Measurements from ENCODE around the gene PEAK3.

PEAK3 gene

DNA sequence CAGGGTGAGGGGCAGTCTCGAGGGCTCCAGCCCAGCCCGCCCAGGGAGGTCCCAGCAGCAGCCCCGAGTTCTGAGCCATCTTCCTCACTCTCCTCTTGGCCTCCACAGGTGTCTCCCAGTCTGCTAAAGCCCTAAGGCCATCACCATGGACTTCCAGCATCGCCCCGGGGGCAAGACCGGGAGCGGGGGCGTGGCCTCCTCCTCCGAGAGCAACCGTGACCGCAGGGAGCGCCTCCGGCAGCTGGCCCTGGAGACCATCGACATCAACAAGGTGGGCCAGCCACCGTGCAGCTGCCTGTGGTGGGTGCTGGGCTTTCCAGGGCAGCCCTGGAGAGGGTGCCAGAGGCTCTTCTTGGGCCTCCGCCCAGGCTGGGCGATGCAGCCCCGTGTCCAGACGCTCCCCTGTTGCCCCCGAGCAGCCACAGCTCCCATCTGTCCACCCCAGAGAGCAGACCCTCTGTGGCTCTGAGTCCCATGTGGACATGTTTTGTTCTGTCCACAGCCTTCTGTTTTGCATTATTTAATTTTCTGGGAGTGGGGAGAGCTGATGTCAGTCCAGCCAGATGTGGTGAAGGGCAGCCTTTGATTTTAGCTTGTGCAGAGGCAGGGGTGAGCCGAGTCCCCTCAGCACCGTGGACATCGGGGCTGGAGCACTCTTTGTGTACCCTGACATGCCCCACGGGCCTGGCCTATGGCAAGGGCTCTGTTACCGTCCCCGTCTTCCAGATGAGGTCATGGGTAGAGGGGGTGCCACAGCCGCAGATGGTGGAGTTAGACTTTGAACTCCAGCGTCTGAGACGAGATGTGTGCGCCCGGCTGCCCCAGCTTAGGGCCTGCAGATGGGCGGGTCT is 38.5 kb downstream of the PEAK3 start:
- Histone ChIP-seq H3K27ac (no peak overlapping the region), H3K4me3 (no peak overlapping the region)
- no peak for DNase-seq (ENCODE audit: low spot score)
- TF ChIP-seq, protein P1, sequence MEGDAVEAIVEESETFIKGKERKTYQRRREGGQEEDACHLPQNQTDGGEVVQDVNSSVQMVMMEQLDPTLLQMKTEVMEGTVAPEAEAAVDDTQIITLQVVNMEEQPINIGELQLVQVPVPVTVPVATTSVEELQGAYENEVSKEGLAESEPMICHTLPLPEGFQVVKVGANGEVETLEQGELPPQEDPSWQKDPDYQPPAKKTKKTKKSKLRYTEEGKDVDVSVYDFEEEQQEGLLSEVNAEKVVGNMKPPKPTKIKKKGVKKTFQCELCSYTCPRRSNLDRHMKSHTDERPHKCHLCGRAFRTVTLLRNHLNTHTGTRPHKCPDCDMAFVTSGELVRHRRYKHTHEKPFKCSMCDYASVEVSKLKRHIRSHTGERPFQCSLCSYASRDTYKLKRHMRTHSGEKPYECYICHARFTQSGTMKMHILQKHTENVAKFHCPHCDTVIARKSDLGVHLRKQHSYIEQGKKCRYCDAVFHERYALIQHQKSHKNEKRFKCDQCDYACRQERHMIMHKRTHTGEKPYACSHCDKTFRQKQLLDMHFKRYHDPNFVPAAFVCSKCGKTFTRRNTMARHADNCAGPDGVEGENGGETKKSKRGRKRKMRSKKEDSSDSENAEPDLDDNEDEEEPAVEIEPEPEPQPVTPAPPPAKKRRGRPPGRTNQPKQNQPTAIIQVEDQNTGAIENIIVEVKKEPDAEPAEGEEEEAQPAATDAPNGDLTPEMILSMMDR (IDR thresholded peaks at IDR 0.05): no peak

- H3K4me3 ChIP-seq: no peak overlapping the region
- DNase-seq (ENCODE audit: low spot score): no peak
- H3K27ac ChIP-seq: no peak overlapping the region
- TF ChIP-seq, protein P1 (IDR thresholded peaks at IDR 0.05): no peak
Observed at GRCh38 chr19:2242816-2243215, 39.2 kb downstream of the PEAK3 start.

DNA sequence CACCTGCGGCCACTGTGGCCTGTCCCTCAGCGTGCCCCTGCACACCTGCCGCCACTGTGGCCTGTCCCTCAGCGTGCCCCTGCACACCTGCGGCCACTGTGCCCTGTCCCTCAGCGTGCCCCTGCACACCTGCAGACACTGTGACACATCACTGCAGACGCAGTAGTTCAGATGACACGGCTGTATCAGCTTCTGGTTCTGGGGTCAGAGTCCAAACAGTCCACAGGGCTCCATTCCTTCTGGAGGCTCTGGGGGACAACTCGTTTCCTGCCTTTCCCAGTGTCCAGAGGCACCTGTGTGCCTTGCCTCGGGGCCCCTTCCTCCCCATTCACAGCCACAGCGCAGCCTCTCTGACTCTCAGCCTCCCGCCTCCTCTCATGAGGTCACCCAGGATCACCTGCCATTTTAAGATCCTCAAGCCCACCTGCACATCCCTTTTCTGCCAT is 39.9 kb downstream of the PEAK3 start:
- TF ChIP-seq, protein P1 (IDR thresholded peaks at IDR 0.05): no peak
- DNase-seq (ENCODE audit: low spot score): no peak
- peak overlapping the region in 1 of 2 donors; percentile 70 for H3K27ac ChIP-seq
- no peak overlapping the region for H3K4me3 ChIP-seq

GRCh38 chr19:2240881-2241760 is 40.9 kb downstream of the PEAK3 start:
- H3K27ac ChIP-seq: peak overlapping the region; percentile 9 to 70
- no peak for DNase-seq (ENCODE audit: low spot score)
- H3K4me3 ChIP-seq: peak overlapping the region; percentile 60
- TF ChIP-seq, protein P1 (IDR thresholded peaks at IDR 0.05): no peak

GRCh38 chr19:2239771-2240770 is 41.9 kb downstream of the PEAK3 start:
- TF ChIP-seq, protein P1 (IDR thresholded peaks at IDR 0.05): no peak
- no peak for DNase-seq (ENCODE audit: low spot score)
- Histone ChIP-seq H3K27ac (peak overlapping the region; percentile 70 to 74), H3K4me3 (peak overlapping the region; percentile 60)

DNA sequence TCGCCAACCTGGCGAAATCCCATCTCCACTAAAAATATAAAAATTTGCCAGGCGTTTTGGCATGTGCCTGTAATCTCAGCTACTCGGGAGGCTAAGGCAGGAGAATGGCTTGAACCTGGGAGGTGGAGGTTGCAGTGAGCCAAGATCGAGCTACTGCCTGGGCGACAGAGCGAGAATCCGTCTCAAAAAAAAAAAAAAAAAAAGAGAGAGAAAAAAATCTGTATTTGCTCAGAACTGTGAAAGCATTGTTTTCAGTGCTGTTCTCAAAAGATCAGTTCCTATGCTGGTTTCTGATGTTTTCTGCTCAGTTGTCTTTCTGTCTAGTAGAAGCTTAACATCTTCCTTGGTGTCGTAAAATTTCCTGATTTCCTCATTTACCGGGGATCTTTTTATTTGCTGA is 42.8 kb downstream of the PEAK3 start:
- TF ChIP-seq, protein P1 (IDR thresholded peaks at IDR 0.05): no peak
- no peak for DNase-seq (ENCODE audit: low spot score)
- Histone ChIP-seq H3K27ac (peak overlapping the region in 1 of 2 donors; percentile 74), H3K4me3 (peak overlapping the region; percentile 60)

Data from coronary artery (tissue), 2 donors.